CD4-positive, alpha-beta T cell treated with Interleukin-15 for 1 hour (primary cell): ENCODE data around the gene FAM120A.

ENCODE experiments used
- DNase-seq: peaks from one replicate; pipeline ENCODE4 v3.0.0-alpha.2; 2020

FAM120A gene

DNA sequence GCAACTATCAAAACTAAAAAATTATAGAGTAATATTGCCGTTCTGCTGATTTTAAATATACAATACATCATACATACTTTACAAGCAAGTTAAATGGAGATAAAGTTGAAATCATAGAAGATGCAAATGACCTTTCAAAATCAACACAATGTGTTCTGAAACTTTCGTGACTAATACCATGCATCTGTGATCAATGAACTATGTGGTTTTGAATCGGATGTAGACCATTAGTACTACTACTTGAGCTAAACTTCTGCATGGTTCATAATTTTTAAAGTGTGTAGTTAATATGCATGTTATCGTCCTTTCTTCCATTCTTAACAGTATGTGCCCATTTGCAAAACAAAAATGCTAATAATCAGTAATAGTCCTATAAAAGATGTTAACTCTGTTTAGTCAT is 113.6 kb downstream of the FAM120A start:
- DNase-seq, result no peak

DNA sequence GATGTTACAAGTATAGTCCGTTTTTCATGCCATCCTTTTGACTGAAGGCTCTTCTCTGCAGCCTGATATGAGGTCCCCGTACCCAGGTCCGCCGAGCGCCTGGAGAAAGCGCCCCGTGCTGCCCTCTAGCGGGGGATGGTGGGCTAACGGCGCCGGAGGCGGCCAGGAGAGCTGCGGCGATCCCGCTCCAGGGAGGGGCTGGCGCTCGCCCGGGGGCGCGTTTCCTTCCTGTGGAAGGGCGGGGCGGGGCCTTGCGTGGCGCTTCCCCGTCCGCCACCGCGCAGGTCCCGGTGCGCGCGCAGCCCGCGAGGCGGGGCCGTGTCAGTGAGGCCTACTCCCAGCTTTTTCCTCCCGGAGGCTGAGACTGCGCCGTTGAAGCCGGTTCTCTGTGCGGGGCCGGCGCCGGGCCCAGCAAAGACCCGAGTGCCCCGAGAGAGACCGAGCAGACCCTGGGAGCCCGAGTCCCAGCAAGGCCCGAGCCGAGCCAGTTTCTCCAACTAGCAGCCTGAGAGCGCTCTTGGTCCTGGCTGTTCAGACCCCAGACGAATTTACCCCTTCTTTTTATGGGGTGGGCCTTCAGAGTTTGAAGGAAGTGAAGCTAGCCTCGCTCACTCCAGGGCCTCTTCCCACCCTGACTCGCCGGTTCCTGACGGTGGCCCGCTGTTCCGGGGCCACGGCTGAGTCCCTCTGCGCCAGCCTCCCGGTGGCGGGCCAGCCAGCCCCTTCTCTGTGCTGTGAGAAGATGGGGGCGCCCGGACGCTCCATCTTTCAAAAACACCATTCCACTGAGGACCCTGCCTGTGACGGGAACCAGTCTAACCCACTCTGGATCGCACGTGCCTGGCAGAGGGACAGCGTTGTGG is 115.2 kb downstream of the FAM120A start:
- peak; percentile 98 for DNase-seq

DNA sequence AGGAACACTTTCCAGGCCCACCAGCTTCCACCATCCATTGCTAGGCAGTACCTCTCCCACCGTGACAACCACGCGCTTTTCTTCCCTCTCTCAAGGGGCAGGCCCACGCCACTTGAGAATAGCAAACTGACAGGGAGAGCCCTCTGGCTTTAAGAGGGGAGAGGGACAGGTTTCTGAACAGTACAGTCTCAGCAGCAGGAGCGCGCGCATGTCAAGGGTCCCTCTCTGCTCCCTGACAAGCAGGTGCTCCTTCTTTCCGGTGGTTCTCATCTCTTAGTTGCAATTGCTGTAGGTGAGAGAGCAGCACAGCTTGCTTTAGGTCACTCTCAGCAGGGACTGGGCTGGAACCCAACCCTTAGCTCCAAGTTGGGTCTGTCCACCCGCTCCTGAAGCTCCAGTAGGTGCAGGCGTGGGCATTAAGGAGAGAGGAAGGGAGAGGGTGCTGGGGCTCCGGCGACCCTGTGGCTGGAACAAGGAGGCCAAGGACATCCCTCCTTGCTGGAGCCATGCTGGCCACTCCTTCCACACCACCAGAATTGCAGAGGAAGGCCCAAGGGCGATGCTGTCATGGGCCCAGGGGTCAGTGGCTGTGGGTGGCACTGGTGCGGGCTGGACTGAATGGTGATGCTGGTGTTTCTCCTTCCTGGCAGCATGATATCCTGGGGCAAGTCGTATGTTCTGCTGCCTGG is 115.9 kb downstream of the FAM120A start:
- DNase-seq, result no peak

DNA sequence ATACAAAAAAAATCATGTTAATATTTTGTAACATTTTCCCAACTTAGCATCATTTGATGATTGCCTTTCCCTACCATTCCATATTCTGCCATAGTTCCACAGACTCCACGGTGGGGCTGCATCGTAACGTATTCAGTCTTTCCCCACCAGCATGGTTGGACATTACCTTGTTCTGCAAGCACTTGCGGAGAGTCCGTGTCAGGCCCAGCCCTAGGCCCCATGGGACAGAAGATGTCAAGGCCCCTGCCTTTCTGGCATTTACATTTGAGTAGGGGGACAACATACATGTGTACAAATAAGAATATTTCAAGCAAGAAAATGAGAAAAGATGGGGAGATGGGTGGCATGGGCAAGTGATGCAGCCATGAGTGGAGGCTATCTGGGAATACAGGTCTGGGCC is 116.7 kb downstream of the FAM120A start:
- no peak for DNase-seq

DNA sequence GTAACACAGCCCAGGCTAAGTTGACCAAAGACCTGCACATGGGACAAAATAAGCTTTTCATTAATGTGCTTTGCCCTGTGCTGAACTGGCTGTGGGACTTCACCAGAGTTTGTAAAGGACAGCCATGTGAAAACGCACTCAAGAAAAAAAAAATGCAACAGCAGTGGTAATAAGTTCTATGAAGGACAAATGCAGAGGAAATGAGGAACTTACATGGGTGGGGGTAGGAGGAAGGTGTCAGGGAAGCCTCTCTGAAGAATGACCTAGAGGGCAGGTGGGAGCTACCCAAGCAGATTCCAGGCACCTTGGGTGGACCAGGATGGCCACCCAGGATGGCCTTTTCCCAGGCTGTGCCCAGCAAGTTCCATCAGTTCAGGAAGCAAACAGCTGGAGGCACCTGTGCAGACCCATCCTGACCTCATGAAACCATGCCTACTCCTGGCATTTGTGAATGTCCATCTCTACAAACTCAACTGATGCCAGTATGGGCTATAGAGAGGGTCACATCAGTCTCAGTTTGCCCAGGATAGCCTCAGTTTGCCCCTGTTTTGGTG is 118.2 kb downstream of the FAM120A start:
- no peak for DNase-seq

DNA sequence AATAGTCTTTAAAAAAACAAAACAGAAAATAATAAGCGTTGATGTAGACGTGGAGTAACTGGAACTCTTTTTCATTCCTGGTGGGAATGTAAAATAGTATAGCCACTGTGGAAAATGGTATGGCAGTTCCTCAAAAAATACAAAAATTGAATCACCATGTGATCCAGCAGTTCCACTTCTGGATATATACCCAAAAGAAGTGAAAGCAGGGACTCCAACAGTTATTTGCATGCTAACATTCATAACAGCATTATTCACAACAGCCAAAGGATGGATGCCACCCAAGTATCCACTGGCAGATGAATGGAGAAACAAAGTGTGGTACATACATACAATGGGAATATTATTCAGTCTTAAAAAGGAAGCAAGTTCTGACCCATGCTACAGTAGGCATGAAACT is 120.7 kb downstream of the FAM120A start:
- DNase-seq, result no peak

DNA sequence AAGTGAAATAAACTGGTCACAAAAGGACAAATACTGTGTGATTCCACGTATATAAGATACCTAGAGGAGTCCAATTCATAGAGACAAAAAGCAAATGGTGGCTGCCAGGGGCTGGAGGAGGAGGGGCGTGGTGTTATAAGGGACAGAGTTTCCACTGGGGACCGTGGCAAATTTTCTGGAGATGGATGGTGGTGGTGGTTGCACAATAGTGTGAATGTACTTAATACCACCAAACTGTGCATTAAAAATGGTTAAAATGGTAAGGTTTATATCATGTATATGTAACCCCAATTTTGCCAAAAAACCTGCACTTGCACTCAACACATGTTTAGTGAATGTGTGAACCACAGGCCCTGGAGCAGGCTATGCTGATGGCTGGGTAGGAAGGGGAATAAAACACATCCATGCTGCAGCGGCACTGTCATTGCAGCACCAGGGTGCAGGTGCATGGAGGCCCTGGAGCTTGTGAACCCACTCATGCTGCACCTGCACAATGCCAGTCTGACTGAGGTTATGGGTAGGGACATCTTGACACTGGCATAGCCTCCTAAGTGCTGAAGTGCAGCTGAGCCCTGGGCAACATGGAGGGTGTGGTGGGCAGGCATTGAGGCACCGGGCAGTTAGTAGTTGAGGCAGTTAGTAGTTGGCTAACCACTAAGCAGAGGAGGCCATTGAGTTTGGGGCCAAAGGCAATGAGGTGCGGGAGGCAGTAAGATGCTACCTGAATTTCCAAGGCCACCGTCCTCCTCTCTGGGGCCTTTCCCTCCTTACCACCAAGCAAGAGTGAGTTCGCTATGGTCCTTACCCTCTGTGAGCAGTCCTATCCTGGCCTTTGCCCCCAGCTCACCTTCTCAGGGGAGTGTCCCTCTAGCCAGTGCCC is 121.4 kb downstream of the FAM120A start:
- no peak for DNase-seq

DNA sequence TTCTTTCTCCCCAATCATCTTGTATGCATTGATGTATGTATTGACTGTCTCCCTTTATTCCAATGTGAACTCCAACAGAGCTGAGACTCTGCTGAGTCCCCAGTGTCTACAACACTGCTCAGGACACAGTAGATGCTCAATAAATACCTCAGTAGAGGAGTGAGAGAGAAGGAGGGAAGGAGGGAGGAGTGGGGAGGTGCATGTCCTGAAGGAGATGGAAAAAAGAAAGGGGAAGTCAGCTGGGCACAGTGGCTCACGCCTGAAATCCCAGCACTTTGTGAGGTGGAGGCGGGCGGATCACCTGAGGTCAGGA is 122.0 kb downstream of the FAM120A start:
- no peak for DNase-seq

DNA sequence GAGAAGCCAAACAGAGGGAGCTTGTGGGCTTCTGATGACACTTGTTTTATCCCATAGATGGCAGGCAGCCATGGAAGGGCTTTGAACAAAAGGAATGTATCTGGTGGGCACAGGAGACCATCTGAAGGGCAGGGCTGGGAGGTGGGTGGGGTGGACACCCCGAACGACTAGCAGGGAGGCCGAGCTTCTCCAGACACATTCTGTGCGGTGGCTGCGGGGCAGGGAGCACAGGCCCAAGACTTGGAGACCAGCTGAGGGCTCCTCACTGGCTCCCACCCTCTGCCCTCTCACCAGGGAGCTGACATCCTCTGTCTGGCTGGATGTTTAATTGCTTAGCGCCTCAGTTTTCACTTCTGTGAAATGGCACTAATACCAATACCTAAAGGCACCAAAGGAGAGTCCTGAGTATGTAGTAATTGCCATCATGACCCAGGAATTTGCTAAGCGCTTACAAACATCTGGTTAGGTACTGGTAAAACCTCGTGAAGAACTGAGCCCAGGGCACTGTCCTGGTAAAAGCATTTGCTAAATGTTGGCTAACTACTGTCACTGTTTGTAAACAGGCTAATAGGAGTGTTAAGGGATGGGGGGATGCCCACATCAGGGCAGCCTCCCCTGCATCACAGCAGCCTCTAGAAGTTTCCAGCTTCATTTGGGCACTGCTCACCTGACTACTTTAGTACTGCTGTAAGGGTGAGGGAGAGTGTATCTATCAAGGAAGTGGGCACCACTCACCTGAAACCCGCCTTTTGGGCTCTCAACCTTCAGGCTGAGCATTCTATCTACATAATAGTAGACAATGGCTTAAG is 122.8 kb downstream of the FAM120A start:
- DNase-seq, result no peak

DNA sequence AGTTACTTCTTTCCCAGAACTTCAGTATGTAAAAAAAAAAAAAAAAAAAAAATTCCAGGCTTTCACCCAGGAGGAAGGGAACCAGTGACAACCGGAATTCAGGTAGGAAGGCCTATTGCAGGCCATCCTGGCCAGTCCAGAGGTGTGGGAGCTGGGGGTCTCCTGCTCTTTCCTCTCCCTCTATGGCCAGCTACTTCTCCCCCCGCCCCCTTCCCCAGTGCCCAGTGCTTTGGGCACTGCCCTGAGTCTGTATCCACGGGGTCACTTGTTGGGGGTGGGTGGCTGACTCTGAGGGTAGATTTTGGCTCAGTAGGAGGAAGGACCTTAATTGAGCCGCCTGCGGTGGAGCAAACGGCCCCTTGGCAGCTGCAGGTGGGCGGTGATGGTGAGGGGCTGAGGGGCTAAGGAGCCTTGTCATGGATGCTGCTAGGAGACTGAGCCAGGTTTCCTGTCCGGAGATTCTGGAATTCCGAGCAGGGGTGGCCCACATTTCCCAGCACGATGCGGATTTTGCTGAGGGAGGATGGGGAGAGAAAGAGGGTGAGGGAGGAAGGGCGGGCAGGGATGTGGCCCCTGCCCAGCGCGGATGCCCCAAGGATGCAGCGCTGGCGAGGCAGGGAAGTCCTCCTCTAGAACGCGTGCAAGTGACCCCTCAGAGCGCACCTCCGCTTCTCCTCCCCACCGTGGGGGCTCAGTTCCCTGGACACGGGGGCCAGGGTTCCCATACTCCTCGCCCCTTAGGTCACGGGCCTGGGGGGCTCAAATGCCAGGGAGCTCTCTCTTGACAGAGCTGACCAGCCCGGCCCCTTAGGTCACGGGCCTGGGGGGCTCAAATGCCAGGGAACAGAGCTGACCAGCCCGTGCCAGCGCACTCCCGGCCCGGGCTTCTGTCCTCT is 123.7 kb downstream of the FAM120A start:
- DNase-seq, result no peak

DNA sequence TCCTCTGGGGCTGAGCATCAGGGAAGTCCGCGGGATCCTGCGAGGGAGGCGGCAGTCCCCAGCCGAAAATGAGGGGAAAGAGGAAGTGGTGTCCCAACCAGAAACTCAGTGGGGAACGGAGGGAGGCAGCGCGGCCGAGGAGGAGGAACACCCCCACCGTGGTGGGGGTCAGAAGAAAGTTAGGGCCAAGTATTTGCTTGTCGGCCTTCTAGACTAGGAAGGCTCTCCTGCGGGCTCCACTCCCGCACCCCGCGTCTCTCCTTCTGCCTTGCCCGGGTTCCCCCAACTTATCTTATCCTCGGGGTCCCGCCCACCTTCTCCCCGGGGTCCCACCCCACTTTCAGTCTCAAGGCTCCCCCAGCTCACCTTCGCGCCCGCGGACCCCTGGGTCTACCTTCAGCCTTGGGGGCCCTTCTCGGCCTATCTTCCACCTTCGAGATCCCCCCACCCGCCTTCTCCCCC is 124.3 kb downstream of the FAM120A start:
- DNase-seq, result peak; percentile 56

DNA sequence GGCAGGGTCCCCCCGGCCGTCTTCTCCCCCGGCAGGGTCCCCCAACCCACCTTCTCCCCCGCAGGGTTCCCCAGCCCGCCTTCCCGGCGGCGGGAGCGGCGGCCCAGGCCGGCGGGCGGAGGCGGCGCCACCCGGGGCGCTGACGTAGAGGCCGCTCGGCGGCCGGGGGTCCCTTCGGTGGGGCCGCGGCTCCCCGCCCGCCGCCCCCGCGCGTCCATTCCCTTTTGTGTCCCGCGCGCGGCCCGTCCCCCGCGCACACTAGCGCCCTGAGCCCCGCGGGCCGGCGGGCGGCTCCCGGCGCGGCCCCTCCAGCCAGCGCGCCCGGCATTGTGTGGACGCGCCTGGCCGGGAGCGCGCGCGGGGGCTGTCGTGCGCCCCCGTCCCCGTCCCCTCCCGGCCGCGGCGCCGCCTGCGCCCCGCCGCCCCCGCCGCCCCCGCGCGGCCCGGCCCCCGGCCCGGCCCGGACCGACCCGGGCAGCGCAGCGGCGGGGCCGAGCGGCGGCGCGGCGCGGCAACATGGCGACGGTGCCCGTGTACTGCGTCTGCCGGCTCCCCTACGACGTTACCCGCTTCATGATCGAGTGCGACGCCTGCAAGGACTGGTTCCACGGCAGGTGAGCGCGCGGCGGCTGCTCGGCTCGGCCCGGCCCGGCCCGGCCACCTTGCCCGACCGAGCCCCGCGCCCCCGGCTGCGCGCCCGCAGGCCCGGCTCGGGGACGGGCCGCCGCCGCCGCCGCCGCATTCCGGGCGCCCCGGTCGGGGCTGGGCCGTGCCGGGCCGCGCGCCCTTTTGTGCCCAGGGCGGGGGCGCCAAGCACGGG is 125.0 kb downstream of the FAM120A start, which contains the start of gene PHF2:
Gene PHF2 (plus strand): TSS at position 327 of the 820 bp plus-strand sequence. CDS start 190 bp downstream, at position 517.
- no peak for DNase-seq

DNA sequence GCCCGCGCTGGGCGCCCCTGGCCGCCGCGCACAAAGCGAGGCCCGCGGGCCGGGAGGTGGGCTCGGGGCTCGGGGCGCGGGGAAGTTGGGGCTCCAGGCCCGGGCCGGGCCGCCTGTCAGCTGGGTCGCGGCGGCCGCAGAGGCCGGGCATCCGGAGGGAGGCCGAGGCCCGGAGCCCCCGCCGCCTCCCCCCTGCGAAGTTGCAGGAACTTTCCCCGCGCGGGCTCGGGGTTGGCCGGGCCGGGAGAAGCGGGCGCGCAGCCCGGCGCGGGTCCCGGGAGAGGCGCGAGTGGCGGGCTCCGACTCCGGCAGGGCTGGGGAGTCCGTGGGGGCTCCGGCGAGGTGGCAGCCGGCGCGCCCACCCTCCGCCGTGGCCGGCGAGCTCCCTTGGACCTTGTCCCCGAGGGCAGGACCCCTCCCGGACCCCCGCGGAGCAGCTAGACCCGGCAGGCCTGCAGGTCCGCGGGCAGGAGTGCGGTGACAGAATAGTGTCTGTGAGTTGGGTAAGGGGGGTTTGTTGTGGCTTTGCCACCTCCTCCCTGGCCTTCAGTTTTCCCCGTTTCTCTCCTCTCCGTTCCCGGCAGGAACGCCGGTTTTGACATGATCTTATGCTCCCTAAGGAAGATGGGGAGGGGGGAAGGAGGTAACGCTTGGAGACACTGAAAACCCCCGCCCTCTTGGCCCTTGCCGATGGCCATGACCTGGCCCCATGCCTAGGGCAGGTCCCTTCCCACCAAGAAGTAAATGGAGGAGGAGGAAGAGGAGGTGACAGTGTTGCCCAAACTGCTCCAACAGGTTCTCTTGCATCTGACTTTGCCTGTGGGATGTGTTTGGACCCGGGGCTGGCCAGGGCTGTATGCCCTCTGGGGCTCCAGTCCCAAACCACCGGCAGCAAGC is 125.8 kb downstream of the FAM120A start:
- no peak for DNase-seq

DNA sequence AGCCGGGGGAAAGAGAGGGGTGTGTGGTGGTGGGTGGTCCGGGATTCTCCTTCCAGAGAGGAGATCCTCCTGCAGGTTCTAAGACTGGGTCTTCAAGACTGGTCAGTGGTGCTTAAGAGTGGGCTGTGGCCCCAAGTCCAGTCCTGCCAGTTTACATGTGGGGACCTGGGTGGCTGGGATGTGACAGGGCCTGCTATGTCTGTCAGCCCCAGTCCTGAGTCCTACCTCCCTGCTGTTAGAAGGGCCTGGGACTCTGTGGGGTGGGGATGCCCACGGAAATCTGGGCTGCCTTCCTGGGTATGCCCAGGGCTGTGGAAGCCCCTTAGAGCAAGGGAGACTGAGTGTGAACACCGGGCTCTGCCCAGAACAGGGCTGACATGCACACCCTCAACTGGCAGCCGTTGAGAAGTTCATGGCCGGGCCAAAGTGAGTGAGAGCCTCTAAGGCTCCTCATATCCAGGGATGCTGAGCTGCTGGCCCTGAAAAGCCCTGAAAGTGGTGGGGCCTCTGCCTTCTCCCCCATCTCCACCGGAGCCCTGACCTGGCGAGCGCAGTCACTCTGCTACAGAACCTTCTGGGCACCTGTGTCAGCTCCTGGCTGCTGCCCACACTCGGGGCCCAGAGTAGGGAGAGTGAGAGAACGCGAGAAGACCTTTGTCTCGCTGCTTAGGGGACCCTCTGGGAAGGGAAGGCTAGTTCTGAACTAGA is 126.6 kb downstream of the FAM120A start:
- DNase-seq, result no peak

DNA sequence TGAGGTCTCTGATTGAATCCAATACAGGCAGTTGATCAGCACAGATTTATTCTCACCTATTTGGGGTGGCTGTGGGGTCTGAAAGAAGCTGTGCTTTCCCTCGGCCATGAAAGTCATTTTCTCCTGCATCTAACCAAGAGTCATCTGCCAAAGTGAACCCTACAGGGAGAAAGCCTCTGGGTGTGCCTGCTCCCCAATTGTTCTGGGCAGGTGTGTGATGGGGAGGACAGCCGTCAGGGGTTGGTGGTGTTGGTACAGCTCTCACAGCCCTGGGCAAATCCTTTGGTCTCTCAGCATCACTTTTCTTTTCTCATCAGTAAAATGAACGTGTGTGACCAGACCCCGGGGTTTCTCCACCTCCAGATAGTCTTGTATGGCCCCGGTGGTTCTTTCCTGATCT is 127.4 kb downstream of the FAM120A start:
- DNase-seq, result no peak

DNA sequence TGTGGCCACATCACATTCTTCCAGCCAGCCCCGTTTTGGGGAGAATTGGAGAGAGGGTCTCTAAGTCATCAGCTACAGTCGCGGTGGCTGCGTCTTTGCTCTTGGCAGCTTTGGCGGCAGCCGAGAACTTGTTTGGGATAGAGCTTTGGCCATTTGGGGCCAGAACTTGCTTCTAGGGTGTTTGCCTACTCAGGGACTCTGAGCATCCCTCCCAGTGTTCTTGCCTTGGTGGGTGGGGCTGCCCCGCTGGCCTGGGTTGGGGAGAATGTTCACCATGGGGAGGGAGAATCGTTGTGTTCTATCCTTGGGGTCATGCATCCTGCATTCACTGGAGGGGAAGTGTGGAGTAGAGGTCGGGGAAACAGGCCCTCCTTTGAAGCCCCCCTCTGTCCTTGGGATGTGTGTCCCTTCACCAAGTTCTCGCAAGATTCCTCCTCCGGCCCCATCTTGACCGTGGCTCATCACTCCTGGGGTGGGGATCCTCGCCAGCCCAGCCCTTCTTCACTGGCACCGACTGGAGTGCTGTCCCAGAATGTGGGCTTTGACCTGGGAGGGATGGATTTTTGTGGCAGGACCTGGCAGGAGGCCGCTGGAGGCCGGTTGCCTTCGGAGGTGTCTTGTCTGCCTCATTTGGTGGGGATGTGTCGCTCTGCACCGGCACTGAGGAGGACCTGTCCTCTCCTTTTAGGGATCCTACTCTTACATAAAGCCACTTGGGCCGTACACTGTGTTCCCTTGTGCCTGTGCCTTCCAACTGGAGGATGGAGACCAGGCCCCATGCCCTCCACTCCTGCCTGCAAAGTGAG is 128.4 kb downstream of the FAM120A start:
- DNase-seq, result no peak

DNA sequence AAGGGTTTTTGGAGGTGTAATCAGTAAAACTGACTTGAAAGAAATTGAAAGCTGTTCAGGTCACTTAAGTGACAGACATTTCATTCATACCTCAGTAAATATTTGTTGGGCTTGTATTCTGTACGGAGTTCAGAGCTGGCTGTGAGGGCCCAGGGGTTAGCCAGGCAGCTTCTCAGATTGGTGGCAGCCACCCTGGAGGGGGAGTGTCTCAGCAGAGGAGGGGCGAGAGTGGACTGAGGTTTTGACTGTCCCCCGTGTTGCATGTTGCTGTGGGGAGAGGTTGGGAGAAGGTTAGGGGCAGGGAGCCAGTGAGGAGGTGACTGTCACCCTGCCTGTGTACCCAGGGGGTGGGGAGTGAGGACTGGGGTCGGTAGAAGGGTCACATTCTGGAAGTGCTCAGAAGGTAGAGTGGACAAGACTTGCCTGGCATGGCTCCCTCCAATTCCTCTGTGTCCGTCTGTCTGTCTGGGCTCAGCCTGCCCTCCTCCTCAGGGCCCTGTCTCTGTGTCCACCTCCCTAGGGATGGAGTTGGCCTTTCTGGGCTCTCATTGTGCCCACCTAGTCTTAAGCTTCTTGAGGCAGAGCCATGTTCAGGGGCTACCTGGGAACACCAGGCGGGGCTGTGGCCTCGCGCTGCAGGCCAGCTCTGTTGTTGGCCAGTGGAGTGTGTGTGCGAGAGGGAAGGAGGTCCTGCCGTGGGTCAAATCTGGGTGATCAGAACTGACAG is 129.3 kb downstream of the FAM120A start:
- no peak for DNase-seq
